ENCODE data around the gene PPP1R7. TPM values are rescaled to one million over a fixed set of nuclear protein-coding genes. Genes with fewer than 3 reads are reported as not detected.

The PPP1R7 gene
- total RNA-seq, 1 donor from 2014 or later: 51.1 TPM

DNA sequence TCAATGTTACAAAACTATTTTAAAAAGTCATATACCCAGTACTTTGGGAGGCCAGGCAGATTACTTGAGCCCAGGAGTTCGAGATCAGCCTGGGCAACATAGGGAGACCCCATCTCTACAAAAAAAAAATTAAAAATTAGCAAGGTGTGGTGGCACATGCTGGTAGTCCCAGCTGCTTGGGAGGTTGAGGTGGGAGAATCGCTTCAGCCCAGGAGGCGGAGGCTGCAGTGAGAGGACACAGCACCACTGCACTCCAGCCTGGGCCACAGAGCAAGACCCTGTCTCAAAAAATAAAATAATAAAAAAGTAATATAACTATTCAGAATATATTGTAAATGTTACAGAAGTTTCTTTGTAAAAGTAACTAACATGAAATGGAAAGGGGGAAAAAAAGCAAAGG, 2.9 kb upstream of the PPP1R7 start:
- Histone ChIP-seq H3K4me3 (no peak overlapping the region), H3K27me3 (no peaks in the 10 kb centered on the region), H3K36me3 (no peaks in the 10 kb centered on the region), H3K27ac (no peak overlapping the region), H3K9me3 (no peaks in the 10 kb centered on the region), H3K4me1 (peaks cover 26% of the 10 kb centered on the region)
- TF ChIP-seq POLR2A (IDR thresholded peaks at IDR 0.05) (no peak), POLR2AphosphoS5 (IDR thresholded peaks at IDR 0.05; ENCODE audit: insufficient read depth in 1 of 2, low read depth in 1 of 2) (no peak)
- TF ChIP-seq, protein P1, sequence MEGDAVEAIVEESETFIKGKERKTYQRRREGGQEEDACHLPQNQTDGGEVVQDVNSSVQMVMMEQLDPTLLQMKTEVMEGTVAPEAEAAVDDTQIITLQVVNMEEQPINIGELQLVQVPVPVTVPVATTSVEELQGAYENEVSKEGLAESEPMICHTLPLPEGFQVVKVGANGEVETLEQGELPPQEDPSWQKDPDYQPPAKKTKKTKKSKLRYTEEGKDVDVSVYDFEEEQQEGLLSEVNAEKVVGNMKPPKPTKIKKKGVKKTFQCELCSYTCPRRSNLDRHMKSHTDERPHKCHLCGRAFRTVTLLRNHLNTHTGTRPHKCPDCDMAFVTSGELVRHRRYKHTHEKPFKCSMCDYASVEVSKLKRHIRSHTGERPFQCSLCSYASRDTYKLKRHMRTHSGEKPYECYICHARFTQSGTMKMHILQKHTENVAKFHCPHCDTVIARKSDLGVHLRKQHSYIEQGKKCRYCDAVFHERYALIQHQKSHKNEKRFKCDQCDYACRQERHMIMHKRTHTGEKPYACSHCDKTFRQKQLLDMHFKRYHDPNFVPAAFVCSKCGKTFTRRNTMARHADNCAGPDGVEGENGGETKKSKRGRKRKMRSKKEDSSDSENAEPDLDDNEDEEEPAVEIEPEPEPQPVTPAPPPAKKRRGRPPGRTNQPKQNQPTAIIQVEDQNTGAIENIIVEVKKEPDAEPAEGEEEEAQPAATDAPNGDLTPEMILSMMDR (IDR thresholded peaks at IDR 0.05): no peak
- DNase-seq (ENCODE audit: extremely low spot score in 2 of 2): no peak
- intact Hi-C loops (cut with DNase I): no loop called here

DNA sequence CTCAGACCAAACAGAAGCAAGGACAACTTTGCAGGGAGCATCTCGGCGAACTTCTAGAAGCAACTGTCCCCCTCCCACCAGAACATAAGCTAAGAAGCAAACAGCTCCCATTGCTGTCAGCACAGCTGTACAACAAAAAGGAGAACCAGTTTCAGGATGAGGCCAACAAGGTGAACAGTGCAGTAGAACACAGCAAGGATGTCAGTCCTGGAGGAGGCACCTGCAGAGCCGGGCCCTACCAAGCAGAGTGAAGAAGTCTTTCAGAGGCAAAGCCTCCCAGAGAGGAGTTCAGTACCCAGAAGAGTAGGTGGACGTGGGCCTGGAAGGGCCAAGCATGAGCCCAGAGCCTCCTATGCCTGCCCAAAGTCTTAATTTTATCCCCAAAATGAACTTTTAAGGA, 2.0 kb upstream of the PPP1R7 start:
- Histone ChIP-seq H3K4me1 (peaks cover 27% of the 10 kb centered on the region), H3K9me3 (no peaks in the 10 kb centered on the region), H3K27me3 (no peaks in the 10 kb centered on the region), H3K27ac (no peak overlapping the region), H3K36me3 (no peaks in the 10 kb centered on the region), H3K4me3 (peak overlapping the region; percentile 94 to 100)
- TF ChIP-seq, protein P1 (IDR thresholded peaks at IDR 0.05): no peak
- no peak for TF ChIP-seq POLR2A (IDR thresholded peaks at IDR 0.05)
- no peak for TF ChIP-seq POLR2AphosphoS5 (IDR thresholded peaks at IDR 0.05; ENCODE audit: insufficient read depth in 1 of 2, low read depth in 1 of 2)
- no peak for DNase-seq (ENCODE audit: extremely low spot score in 2 of 2)
- intact Hi-C loops (cut with DNase I): no loop called here

DNA sequence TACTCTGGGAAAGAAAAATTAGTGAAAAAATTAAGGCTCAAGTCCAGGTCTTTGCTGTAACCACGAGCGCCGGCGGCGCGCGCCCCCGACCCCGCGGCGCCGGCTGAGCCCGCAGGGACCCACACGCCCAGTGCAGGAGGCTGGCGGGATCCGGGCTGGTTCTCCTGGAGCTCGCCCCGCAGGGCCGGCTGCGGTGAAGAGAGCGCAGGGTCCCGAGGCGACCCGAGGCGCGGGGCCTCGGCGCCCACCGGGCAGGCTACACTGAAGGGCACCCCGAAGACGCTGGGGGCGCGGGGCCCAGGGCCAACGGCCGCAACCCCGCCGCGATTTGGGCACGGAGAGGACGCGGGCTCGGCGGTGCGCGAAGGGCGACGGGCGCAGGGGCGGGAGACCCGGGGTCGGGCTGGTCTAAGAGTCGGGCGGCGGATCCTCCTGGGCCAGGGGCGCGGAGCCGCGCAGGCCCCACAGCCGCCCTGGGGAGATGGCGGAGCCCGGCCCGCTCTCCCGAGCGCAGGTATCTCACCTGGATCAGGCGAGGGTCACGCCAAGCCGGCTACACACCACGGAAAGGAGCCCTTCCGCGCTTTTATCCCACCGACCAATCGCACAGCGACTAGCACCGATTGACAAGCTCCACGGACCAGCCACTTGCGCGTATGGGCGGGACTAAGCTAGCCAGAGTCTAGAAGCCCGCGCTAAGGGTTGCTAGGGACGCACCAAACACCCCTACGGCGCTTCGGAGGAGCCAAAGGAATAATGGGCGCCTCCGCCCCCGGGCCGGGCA, 1.2 kb upstream of the PPP1R7 start, which contains the start of gene PASK:
Gene PASK, minus strand, starts transcription at position 582 of the 784 bp plus-strand sequence. CDS start 6,440 bp downstream, outside the sequence.
- H3K27ac ChIP-seq: peak within 1 kb of the TSS; percentile 73
- peak in 1 of 2 donors; percentile 93 for DNase-seq (ENCODE audit: extremely low spot score in 2 of 2)
- peak within 1 kb of the TSS; percentile 94 to 100 for H3K4me3 ChIP-seq
- H3K4me1 ChIP-seq: peaks cover 27% of the 10 kb centered on the region
- no peaks in the 10 kb centered on the region for H3K36me3 ChIP-seq
- intact Hi-C loops (cut with DNase I): no loop called here
- TF ChIP-seq POLR2AphosphoS5 (IDR thresholded peaks at IDR 0.05; ENCODE audit: insufficient read depth in 1 of 2, low read depth in 1 of 2): peak in 1 of 2 donors; percentile 18
- TF ChIP-seq, protein P1 (IDR thresholded peaks at IDR 0.05): no peak
- no peaks in the 10 kb centered on the region for H3K9me3 ChIP-seq
- H3K27me3 ChIP-seq: no peaks in the 10 kb centered on the region

DNA sequence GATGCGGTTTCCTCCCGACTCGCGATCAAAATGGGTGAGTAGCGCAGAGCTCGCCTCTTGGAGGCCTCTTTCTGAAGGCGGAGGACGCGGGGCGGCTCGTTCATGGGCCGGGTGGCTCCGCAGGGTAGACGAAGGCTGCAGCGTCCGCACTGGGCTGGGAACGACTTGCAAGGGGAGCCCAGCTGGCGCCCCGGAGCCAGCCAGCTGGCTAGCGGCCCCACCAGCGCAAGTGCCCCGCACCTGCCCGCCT, 667 bp upstream of the PPP1R7 start:
- intact Hi-C loops (cut with DNase I): no loop called here
- Histone ChIP-seq H3K36me3 (no peaks in the 10 kb centered on the region), H3K4me1 (peaks cover 27% of the 10 kb centered on the region), H3K4me3 (peak overlapping the region; percentile 94 to 100), H3K27ac (peak overlapping the region; percentile 4), H3K9me3 (no peaks in the 10 kb centered on the region), H3K27me3 (no peaks in the 10 kb centered on the region)
- DNase-seq (ENCODE audit: extremely low spot score in 2 of 2): no peak
- TF ChIP-seq POLR2AphosphoS5 (IDR thresholded peaks at IDR 0.05; ENCODE audit: insufficient read depth in 1 of 2, low read depth in 1 of 2) (no peak), POLR2A (IDR thresholded peaks at IDR 0.05) (no peak)
- TF ChIP-seq, protein P1 (IDR thresholded peaks at IDR 0.05): no peak

All from vagina (tissue), 2 donors.